ENCODE measurements around the gene CHST8.

CHST8 gene

GRCh38 chr19:33629826-33630375, 8.1 kb downstream of the CHST8 start:
- no peak overlapping the region for H3K4me3 ChIP-seq (ENCODE audit: low read length)
- H3K36me3 ChIP-seq (ENCODE audit: control insufficient read depth, low read length) = no peaks in the 10 kb centered on the region
- H3K9me3 ChIP-seq (ENCODE audit: control insufficient read depth, insufficient read depth, low read length) = no peaks in the 10 kb centered on the region
- H3K27ac ChIP-seq (ENCODE audit: low read depth, low read length) = no peak overlapping the region
- H3K79me2 ChIP-seq (ENCODE audit: control insufficient read depth, low read length) = no peaks in the 10 kb centered on the region
- no peaks in the 10 kb centered on the region for H3F3A ChIP-seq (ENCODE audit: control insufficient read depth, insufficient read depth)
- no peaks in the 10 kb centered on the region for H4K20me1 ChIP-seq (ENCODE audit: control insufficient read depth, insufficient read depth, low read depth, low read length)
- no peaks in the 10 kb centered on the region for H3K4me1 ChIP-seq (ENCODE audit: control insufficient read depth, low read length)
- H3K9me2 ChIP-seq (replicated peaks; ENCODE audit: control insufficient read depth, low read length) = no peaks in the 10 kb centered on the region
- no peaks in the 10 kb centered on the region for H3K27me3 ChIP-seq (ENCODE audit: control insufficient read depth, low read length)
- TF ChIP-seq CTCF (IDR thresholded peaks at IDR 0.05; ENCODE audit: low read depth, low read length, poor library complexity, severe bottlenecking) (no peak), EZH2phosphoT487 (IDR thresholded peaks at IDR 0.05; ENCODE audit: borderline replicate concordance, low read length) (no peak)
- no peak overlapping the region for H3K4me2 ChIP-seq (ENCODE audit: low read length)

- Histone ChIP-seq H3K27me3 (ENCODE audit: control insufficient read depth, low read length) (no peaks in the 10 kb centered on the region), H3K79me2 (ENCODE audit: control insufficient read depth, low read length) (no peaks in the 10 kb centered on the region), H3K4me1 (ENCODE audit: control insufficient read depth, low read length) (no peaks in the 10 kb centered on the region), H3K9me3 (ENCODE audit: control insufficient read depth, insufficient read depth, low read length) (no peaks in the 10 kb centered on the region), H4K20me1 (ENCODE audit: control insufficient read depth, insufficient read depth, low read depth, low read length) (no peaks in the 10 kb centered on the region), H3K9me2 (replicated peaks; ENCODE audit: control insufficient read depth, low read length) (no peaks in the 10 kb centered on the region), H3K4me3 (ENCODE audit: low read length) (no peak overlapping the region), H3F3A (ENCODE audit: control insufficient read depth, insufficient read depth) (no peaks in the 10 kb centered on the region), H3K4me2 (ENCODE audit: low read length) (no peak overlapping the region), H3K27ac (ENCODE audit: low read depth, low read length) (no peak overlapping the region), H3K36me3 (ENCODE audit: control insufficient read depth, low read length) (no peaks in the 10 kb centered on the region)
- TF ChIP-seq CTCF (IDR thresholded peaks at IDR 0.05; ENCODE audit: low read depth, low read length, poor library complexity, severe bottlenecking) = no peak
- TF ChIP-seq EZH2phosphoT487 (IDR thresholded peaks at IDR 0.05; ENCODE audit: borderline replicate concordance, low read length) = no peak
Measured at GRCh38 chr19:33630880-33631608, 9.3 kb downstream of the CHST8 start.

- H3F3A ChIP-seq (ENCODE audit: control insufficient read depth, insufficient read depth) = no peaks in the 10 kb centered on the region
Measured at GRCh38 chr19:33631609-33631973, 9.8 kb downstream of the CHST8 start.

More at GRCh38 chr19:33631609-33631973, 9.8 kb downstream of the CHST8 start:
- Histone ChIP-seq H3K4me3 (ENCODE audit: low read length) (no peak overlapping the region), H3K27me3 (ENCODE audit: control insufficient read depth, low read length) (no peaks in the 10 kb centered on the region), H3K36me3 (ENCODE audit: control insufficient read depth, low read length) (no peaks in the 10 kb centered on the region), H4K20me1 (ENCODE audit: control insufficient read depth, insufficient read depth, low read depth, low read length) (no peaks in the 10 kb centered on the region), H3K9me3 (ENCODE audit: control insufficient read depth, insufficient read depth, low read length) (no peaks in the 10 kb centered on the region), H3K27ac (ENCODE audit: low read depth, low read length) (no peak overlapping the region), H3K4me2 (ENCODE audit: low read length) (no peak overlapping the region), H3K4me1 (ENCODE audit: control insufficient read depth, low read length) (no peaks in the 10 kb centered on the region), H3K79me2 (ENCODE audit: control insufficient read depth, low read length) (no peaks in the 10 kb centered on the region), H3K9me2 (replicated peaks; ENCODE audit: control insufficient read depth, low read length) (no peaks in the 10 kb centered on the region)
- TF ChIP-seq EZH2phosphoT487 (IDR thresholded peaks at IDR 0.05; ENCODE audit: borderline replicate concordance, low read length) (no peak), CTCF (IDR thresholded peaks at IDR 0.05; ENCODE audit: low read depth, low read length, poor library complexity, severe bottlenecking) (no peak)

All from DOHH2 (cell line).